GM10248 (cell line): ENCODE data around the gene SNTG2.

Experiments used
- CTCF ChIA-PET: fragments of 300-600 bp; sonication (Branson Sonifier 250); formaldehyde crosslinking; extraction: SDS; loops from one replicate; lab custom pipeline; 2021; ENCODE audit warnings: antibody characterized with exemption; lab: Yijun Ruan, JAX
- POLR2A ChIA-PET: fragments of 350-650 bp; sonication (Branson Sonifier 250); formaldehyde crosslinking; extraction: SDS; loops from one replicate; lab custom pipeline; 2020; ENCODE audit warnings: antibody characterized with exemption; lab: Yijun Ruan, JAX
- DNase-seq: peaks from one replicate; pipeline ENCODE4 v3.0.0; 2012; ENCODE audit errors: extremely low spot score
- CTCF ChIP-seq: IDR thresholded peaks from 2 replicates; pipeline ENCODE4 v1.5.1; 2012; ENCODE audit warnings: mild to moderate bottlenecking, low read depth; ENCODE audit errors: extremely low read depth, missing control alignments, control extremely low read depth

Gene SNTG2

GRCh38 chr2:932320-933115 is 18.1 kb upstream of the SNTG2 start:
- CTCF ChIA-PET, result no interaction called here
- POLR2A ChIA-PET, result no interaction called here
- no peak for TF ChIP-seq CTCF
- no peak for DNase-seq

- no peak for TF ChIP-seq CTCF
- ChIA-PET POLR2A (no interaction called here), CTCF (no interaction called here)
- no peak for DNase-seq
Observed at GRCh38 chr2:933734-934295, 16.8 kb upstream of the SNTG2 start.

GRCh38 chr2:937530-937929 is 13.1 kb upstream of the SNTG2 start:
- DNase-seq, result no peak
- CTCF ChIA-PET, result no interaction called here
- POLR2A ChIA-PET, result no interaction called here
- TF ChIP-seq CTCF, result no peak

- no peak for TF ChIP-seq CTCF
- DNase-seq, result no peak
- POLR2A ChIA-PET, result no interaction called here
- CTCF ChIA-PET, result no interaction called here
Observed at GRCh38 chr2:938181-939005, 12.3 kb upstream of the SNTG2 start.

- no peak for DNase-seq
- CTCF ChIA-PET, result no interaction called here
- TF ChIP-seq CTCF, result no peak
- POLR2A ChIA-PET, result no interaction called here
Observed at GRCh38 chr2:939936-940601, 10.6 kb upstream of the SNTG2 start.

GRCh38 chr2:941871-942270 is 8.8 kb upstream of the SNTG2 start:
- ChIA-PET POLR2A (no interaction called here), CTCF (no interaction called here)
- DNase-seq, result no peak
- no peak for TF ChIP-seq CTCF
